Measurements from ENCODE around the gene TTLL7. TPM values are rescaled to one million over a fixed set of nuclear protein-coding genes. Genes with fewer than 3 reads are reported as not detected.

Gene TTLL7
- total and polyA plus RNA-seq, 8 donors: 3.9 to 15.0 (median 6.4) TPM

DNA sequence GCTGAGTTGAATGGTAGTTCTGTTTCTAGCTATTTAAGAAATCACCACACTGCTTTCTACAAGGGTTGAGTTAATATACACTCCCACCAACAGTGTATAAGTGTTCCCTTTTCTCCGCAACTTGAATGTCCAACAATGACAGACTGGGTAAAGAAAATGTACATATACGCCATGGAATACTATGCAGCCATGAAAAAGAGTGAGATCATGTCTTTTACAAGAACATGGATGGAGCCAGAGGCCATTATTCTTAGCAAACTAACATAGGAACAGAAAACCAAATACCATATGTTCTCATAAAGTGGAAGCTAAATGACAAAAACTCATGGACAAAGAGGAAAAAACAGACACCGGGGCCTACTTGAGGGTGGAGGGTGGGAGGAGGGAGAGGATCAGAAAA lies 14.8 kb upstream of the TTLL7 start:
- no peaks in the 10 kb centered on the region for H3K27me3 ChIP-seq
- H3K36me3 ChIP-seq: no peaks in the 10 kb centered on the region
- TF ChIP-seq CTCF (IDR thresholded peaks at IDR 0.05): no peak
- ATAC-seq: no peak
- H3K4me3 ChIP-seq: no peak overlapping the region
- H3K4me1 ChIP-seq: no peaks in the 10 kb centered on the region
- H3K27ac ChIP-seq: no peak overlapping the region
- H3K9me3 ChIP-seq: no peaks in the 10 kb centered on the region
- DNase-seq: no peak
- intact Hi-C loops (cut with DNase I): no loop called here

- no peak for TF ChIP-seq CTCF (IDR thresholded peaks at IDR 0.05)
- Histone ChIP-seq H3K9me3 (no peaks in the 10 kb centered on the region), H3K27ac (no peak overlapping the region), H3K27me3 (no peaks in the 10 kb centered on the region), H3K4me3 (no peak overlapping the region), H3K4me1 (no peaks in the 10 kb centered on the region), H3K36me3 (no peaks in the 10 kb centered on the region)
- no peak for ATAC-seq
- no peak for DNase-seq
- intact Hi-C loops (cut with DNase I): no loop called here
These were observed 13.1 kb upstream of the TTLL7 start for GRCh38 chr1:84012018-84012417.

DNA sequence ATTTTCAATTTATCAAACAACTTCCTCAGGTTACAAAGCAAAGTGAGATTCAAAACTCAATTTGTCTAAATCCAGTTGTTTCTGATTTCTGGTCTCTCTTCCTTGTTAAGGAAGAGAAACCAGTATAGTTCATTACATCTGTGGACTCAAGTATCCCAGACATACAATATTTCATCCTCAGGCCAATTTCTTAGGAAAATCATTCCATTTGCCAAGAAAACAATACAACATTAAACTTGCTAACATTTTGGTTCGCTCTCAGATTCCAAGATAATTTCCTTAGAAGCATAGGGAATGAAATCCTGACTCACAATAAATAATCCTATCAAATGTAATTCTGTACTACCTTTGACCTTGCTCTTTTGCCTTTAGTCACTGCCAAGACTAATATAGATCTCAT lies 11.2 kb upstream of the TTLL7 start:
- Histone ChIP-seq H3K9me3 (no peaks in the 10 kb centered on the region), H3K4me1 (no peaks in the 10 kb centered on the region), H3K27me3 (no peaks in the 10 kb centered on the region), H3K27ac (no peak overlapping the region), H3K36me3 (no peaks in the 10 kb centered on the region), H3K4me3 (no peak overlapping the region)
- TF ChIP-seq CTCF (IDR thresholded peaks at IDR 0.05): no peak
- ATAC-seq: no peak
- intact Hi-C loops (cut with DNase I): no loop called here
- no peak for DNase-seq

GRCh38 chr1:84008631-84009030 lies 9.7 kb upstream of the TTLL7 start:
- TF ChIP-seq CTCF (IDR thresholded peaks at IDR 0.05): no peak
- Histone ChIP-seq H3K4me1 (no peaks in the 10 kb centered on the region), H3K9me3 (no peaks in the 10 kb centered on the region), H3K36me3 (no peaks in the 10 kb centered on the region), H3K4me3 (no peak overlapping the region), H3K27me3 (no peaks in the 10 kb centered on the region), H3K27ac (no peak overlapping the region)
- intact Hi-C loops (cut with DNase I): no loop called here
- DNase-seq (no peak), ATAC-seq (no peak)

- ATAC-seq: no peak
- no peaks in the 10 kb centered on the region for H3K36me3 ChIP-seq
- H3K9me3 ChIP-seq: no peaks in the 10 kb centered on the region
- intact Hi-C loops (cut with DNase I): no loop called here
- H3K27ac ChIP-seq: no peak overlapping the region
- peaks cover 0 to under 1% of the 10 kb centered on the region in 2 donors for H3K27me3 ChIP-seq
- no peak for DNase-seq
- H3K4me3 ChIP-seq: no peak overlapping the region
- H3K4me1 ChIP-seq: no peaks in the 10 kb centered on the region
- no peak for TF ChIP-seq CTCF (IDR thresholded peaks at IDR 0.05)
These were observed 7.7 kb upstream of the TTLL7 start for GRCh38 chr1:84006591-84006990.
